IPS-18a (cell line): ENCODE results near the gene ACOX3.
"Not testable (repeated sequence)": the region's sequence is repeated elsewhere in the genome, so short reads cannot be mapped to it uniquely, and the experiment has no call there.

Source experiments
- H3K27ac ChIP-seq: one replicate; pipeline ENCODE4 v1.5.1; 2013; ENCODE audit warnings: low read length
- H3K27me3 ChIP-seq: one replicate; pipeline ENCODE4 v1.6.1; 2013; ENCODE audit warnings: mild to moderate bottlenecking, low read length; ENCODE audit not compliant: control insufficient read depth, insufficient read depth
- H3K36me3 ChIP-seq: one replicate; pipeline ENCODE4 v1.6.1; 2013; ENCODE audit warnings: low read depth, low read length; ENCODE audit not compliant: control insufficient read depth
- H3K4me1 ChIP-seq: one replicate; pipeline ENCODE4 v1.6.1; 2013; ENCODE audit warnings: low read depth, low read length; ENCODE audit not compliant: control insufficient read depth
- H3K4me3 ChIP-seq: one replicate; pipeline ENCODE4 v1.5.1; 2013; ENCODE audit warnings: low read length
- H3K9ac ChIP-seq: one replicate; pipeline ENCODE4 v1.6.1; 2013; ENCODE audit warnings: mild to moderate bottlenecking, low read length, moderate library complexity
- H3K9me3 ChIP-seq: one replicate; pipeline ENCODE4 v1.6.1; 2013; ENCODE audit warnings: low read depth, low read length; ENCODE audit not compliant: control insufficient read depth

The ACOX3 gene

DNA sequence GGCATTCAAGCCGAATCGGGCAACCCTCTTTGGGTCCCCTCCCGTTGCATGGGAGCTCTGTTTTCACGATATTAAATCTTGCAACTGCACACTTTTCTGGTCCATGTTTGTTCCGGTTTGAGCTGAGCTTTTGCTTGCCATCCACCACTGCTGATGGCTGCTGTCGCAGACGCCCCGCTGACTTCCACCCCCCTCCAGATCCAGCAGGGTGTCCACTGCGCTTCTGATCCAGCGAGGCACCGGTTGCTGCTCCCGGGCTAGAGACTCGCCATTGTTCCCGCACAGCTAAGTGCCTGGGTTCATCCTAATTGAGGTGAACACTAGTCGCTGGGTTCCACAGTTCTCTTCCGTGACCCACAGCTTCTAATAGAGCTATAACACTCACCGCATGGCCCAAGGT lies 13.3 kb downstream of the ACOX3 start:
- peak overlapping the region; percentile 82 for H3K4me3 ChIP-seq
- no peak overlapping the region for H3K9ac ChIP-seq

DNA sequence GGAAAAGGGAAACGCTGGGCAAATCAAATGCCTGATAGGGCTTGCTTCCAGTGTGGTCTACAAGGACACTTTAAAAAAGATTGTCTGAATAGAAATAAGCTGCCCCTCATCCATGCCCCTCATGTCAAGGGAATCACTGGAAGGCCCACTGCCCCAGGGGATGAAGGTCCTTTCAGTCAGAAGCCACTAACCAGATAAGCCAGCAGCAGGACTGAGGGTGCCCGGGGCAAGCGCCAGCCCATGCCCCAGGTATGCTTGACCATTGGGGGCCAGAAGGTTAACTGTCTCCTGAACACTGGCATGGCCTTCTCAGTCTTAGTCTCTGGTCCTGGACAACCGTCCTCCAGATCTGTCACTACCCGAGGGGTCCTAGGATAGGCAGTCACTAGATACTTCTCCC lies 17.7 kb downstream of the ACOX3 start:
- Histone ChIP-seq H3K4me3 (no peak overlapping the region), H3K36me3 (no peaks in the 10 kb centered on the region), H3K27me3 (no peaks in the 10 kb centered on the region), H3K9me3 (no peaks in the 10 kb centered on the region), H3K9ac (no peak overlapping the region), H3K27ac (no peak overlapping the region), H3K4me1 (no peaks in the 10 kb centered on the region)

More for the DNA sequence above, 13.3 kb downstream of the ACOX3 start:
- Histone ChIP-seq H3K9me3 (no peaks in the 10 kb centered on the region), H3K27ac (no peak overlapping the region), H3K4me1 (no peaks in the 10 kb centered on the region), H3K36me3 (no peaks in the 10 kb centered on the region), H3K27me3 (no peaks in the 10 kb centered on the region)

DNA sequence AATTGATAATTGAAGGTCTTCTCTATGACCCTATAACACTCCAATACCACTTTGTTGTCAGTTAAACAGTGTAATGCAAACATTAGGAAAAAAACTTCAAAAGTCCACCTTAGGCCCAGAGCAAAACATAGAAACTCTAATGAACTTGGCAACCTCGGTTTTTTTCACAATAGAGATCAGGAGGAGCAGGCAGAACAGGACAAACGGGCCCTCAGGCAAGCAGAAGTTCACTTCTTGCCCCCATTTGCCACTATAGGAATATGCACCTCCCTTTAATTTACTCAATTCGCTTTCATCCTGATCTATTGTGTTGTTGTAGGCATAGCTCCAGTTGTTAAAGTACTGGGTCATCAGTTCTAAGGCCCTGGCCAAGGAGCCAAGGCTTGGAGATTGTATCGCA lies 18.2 kb downstream of the ACOX3 start:
- Histone ChIP-seq H3K4me1 (no peaks in the 10 kb centered on the region), H3K36me3 (no peaks in the 10 kb centered on the region), H3K27me3 (no peaks in the 10 kb centered on the region), H3K4me3 (no peak overlapping the region), H3K27ac (no peak overlapping the region), H3K9me3 (no peaks in the 10 kb centered on the region), H3K9ac (no peak overlapping the region)

DNA sequence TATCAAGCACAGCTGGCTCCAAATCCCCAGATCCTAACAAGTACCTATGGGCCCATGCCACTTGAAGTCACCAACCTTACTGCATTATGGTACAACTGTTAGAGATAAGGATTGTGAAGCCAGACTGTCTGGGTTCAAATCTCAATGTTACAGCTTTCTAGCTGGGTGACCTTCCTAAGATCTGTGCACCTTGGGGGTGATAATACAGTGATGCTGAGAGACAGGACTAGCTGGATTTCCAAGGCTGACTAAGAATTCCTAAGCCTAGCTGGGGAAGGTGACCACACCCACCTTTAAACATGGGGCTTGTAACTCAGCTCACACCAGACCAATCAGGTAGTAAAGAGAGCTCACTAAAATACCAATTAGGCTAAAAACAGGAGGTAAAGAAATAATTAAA lies 20.4 kb downstream of the ACOX3 start:
- not testable (repeated sequence) for H3K36me3 ChIP-seq, H3K4me3 ChIP-seq, H3K4me1 ChIP-seq, H3K27ac ChIP-seq, H3K9me3 ChIP-seq, H3K9ac ChIP-seq, H3K27me3 ChIP-seq

DNA sequence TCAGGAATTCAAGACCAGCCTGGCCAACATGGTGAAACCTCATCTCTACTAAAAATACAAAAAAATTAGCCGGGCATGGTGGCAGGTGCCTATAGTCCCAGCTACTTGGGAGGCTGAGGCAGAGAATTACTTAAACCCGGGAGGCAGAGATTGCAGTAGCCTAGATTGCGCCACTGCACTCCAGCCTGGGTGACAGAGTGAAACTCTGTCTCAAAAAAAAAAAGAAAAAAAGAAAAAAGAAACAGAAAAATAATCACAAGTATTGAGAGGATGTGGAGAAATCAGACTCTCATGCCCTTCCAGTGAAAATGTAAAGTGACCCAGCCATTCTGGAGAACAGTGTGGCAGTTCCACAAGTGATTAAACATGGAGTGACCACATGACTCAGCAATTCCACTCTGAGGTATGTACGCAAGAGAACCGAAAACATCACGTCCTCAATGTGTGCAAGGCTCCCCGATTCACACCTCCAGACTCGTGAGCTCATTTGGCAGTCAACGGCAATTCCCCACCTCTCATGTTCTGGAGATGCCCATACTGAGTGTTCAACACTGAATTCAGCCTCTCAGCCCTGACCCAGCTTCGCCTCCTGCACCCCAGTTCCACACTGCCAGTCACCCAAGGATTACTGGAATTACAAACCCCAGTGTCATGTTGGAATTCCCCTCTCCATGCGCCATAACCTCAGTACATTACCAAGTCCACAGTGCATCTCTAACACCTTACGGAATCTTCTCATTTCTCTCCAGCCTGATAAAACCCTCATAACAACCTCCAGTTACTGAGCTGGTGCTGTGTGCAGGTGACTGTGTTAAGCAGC lies 21.1 kb downstream of the ACOX3 start:
- H3K9me3 ChIP-seq = no peaks in the 10 kb centered on the region

DNA sequence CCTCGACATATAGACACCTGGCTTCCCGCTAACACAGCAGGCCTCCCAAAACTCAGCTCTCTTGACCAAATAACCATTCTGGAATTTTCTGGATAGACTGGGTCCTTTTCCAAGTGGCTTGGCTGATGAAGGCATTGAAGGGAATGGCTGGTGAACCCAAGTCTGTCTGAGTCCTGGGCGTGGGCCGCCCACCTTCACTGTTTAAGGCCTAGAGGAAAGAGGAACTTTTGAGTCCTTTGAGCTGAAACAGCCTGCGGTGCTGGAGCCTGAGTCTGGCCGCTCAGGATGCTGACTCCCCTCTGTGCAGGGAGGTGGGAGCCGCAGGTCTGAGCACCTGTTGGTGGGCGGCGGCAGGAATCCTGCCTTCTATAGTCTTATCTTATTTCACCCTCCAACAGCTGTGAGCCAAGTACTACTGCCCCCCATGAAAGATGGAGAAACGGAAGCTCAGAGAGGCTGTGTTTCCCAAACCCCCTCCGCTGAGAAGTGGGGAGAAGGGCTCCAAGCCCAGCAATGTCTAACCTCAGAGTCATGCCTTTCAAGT lies 23.4 kb downstream of the ACOX3 start:
- Histone ChIP-seq H3K4me3 (no peak overlapping the region), H3K4me1 (no peaks in the 10 kb centered on the region), H3K27ac (no peak overlapping the region), H3K36me3 (no peaks in the 10 kb centered on the region), H3K9ac (no peak overlapping the region), H3K9me3 (no peaks in the 10 kb centered on the region), H3K27me3 (no peaks in the 10 kb centered on the region)

More for the DNA sequence above, 21.1 kb downstream of the ACOX3 start:
- Histone ChIP-seq H3K4me3 (no peak overlapping the region), H3K36me3 (no peaks in the 10 kb centered on the region), H3K9ac (no peak overlapping the region), H3K4me1 (no peaks in the 10 kb centered on the region), H3K27ac (no peak overlapping the region), H3K27me3 (no peaks in the 10 kb centered on the region)

DNA sequence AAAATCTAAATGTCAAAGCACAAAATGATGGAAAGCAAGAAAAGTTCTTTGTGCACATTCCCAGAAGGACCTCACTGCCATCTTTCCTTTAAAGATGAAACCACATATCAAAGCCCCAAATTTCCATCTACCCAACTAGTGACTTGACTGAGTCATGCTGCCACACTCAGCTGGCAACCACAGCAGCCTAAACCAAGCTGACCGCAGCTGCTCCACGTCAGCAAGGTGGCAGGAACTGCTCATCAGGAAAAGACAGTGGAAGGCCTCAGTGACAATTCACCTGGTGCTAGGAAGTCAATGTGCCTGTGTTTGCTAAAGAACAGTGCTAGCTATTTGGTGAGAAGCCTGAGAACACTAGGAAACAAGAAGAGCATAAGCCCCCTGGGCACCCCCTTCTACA lies 26.1 kb downstream of the ACOX3 start:
- H3K4me1 ChIP-seq = peaks cover 5% of the 10 kb centered on the region
- H3K27me3 ChIP-seq = no peaks in the 10 kb centered on the region
- H3K9ac ChIP-seq = no peak overlapping the region
- no peak overlapping the region for H3K27ac ChIP-seq
- H3K4me3 ChIP-seq = no peak overlapping the region
- no peaks in the 10 kb centered on the region for H3K9me3 ChIP-seq
- H3K36me3 ChIP-seq = no peaks in the 10 kb centered on the region

DNA sequence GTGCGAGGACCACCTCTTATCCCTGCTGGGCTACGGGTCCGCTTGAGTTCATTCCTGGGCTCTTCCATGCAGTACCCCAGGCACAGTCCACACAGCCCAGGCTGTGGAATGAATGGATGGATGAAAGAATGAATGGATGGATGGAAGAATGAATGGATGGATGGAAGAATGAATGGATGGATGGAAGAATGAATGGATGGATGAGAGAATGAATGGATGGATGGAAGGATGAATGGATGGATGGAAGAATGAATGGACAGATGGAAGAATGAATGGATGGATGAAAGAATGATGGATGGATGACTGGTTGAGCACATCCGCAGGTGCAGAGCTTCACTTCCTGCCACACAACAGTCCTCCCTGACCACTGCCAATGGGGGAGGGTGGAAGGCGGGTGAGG lies 28.2 kb downstream of the ACOX3 start:
- Histone ChIP-seq H3K9me3 (no peaks in the 10 kb centered on the region), H3K27me3 (no peaks in the 10 kb centered on the region), H3K4me3 (no peak overlapping the region), H3K9ac (no peak overlapping the region), H3K36me3 (no peaks in the 10 kb centered on the region), H3K27ac (no peak overlapping the region), H3K4me1 (peaks cover 5% of the 10 kb centered on the region)

DNA sequence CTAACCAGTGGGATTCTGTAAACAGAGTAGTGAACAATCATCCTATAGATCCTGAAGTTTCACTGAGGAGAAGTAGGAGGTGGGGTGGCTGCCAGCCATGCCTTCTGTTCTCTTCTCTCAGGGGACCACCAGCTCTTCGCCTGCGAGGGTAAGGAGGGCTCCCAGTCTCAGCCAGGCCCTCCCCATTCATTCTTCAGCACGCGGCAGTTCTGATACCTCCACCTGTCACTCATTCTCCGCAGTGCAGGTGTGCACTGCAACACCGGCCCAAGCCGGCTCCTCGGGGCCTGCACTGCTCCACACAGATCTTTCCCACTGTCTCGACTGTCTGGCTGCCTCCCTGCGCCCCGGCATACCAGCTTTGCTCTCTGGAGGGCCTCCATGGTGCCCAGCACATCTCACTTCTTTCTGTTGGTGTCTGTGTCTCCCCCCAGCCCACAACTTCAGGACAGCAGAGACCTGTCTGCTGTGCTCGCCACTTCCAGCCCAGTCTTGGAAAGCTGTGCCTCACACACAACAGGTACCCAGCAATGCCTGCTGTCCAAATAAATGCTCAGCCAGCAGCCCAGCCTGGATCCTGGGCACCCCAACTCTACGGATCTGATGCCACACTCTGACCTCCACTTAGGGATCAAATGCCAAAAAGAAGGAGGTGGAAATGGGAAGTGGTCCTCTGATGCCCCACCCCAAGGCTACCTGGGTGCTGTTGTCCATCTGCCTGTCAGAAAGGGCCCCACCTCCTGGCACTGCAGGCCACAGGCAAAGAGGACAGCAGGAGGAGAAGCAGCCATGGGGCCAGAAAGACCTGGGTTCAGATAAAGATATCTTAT lies 29.0 kb downstream of the ACOX3 start:
- H3K4me3 ChIP-seq = no peak overlapping the region
- no peaks in the 10 kb centered on the region for H3K9me3 ChIP-seq
- H3K9ac ChIP-seq = no peak overlapping the region
- no peaks in the 10 kb centered on the region for H3K27me3 ChIP-seq
- peaks cover 5% of the 10 kb centered on the region for H3K4me1 ChIP-seq
- H3K36me3 ChIP-seq = no peaks in the 10 kb centered on the region
- H3K27ac ChIP-seq = no peak overlapping the region

DNA sequence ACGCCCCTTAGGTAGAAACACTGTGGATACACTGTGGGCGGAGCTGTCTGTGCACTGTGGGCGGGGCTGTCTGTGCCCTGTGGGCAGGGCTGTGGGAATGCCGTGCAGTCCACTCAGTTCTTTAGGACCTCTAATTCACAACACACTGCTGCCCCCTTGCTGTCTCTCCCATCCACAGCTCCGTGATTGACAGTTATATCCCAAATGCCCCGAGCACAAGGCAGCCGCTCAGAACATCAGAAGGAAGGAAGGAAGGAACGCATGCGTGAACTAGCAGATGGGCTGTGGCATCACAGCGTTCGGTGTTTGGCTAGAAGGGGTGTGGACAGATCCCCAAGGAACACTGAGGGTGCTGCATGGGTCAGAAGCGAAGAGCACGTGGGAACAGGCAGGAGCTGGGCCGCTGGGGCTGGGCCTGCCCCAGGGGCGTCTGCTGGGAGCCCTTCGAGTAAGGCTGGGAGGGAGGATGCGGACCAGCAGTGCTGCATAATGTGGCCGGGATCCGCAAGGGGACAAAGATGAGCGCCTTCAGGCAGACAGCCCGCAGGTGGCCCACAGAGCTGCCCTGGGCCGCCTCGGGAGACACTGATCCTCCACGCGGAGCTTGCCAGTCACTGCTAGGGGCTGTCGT lies 29.8 kb downstream of the ACOX3 start:
- Histone ChIP-seq H3K36me3 (no peaks in the 10 kb centered on the region), H3K4me3 (no peak overlapping the region), H3K9me3 (no peaks in the 10 kb centered on the region), H3K27me3 (no peaks in the 10 kb centered on the region), H3K27ac (no peak overlapping the region), H3K4me1 (peaks cover 5% of the 10 kb centered on the region), H3K9ac (no peak overlapping the region)

DNA sequence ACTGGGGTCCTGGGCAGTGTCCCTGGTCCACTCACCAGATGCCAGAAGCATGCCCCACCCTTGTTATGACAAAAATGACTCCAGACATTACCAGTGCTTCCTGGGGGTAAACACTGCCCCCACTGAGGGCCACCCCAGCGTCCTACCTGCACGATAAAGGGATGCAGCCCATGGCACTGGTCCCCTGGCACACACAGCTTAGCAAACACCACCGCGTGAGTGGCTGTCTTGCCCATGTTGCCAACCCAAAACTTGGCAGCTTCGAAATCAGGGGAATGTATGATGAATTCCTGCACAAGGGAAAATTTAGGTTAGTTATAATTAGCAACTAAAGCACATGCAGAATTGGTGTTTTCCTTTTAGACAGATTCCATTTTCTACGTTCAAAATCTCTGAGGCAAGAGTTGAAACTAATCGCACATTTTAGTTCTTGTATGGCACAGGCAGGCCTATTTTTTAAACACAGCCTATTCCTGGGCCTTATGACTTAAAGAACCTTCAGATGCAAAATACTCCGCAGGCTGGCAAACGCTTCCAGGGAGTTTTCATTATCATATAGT lies 30.4 kb downstream of the ACOX3 start:
- Histone ChIP-seq H3K36me3 (no peaks in the 10 kb centered on the region), H3K4me1 (peaks cover 5% of the 10 kb centered on the region), H3K27ac (no peak overlapping the region), H3K4me3 (no peak overlapping the region), H3K9me3 (no peaks in the 10 kb centered on the region), H3K27me3 (no peaks in the 10 kb centered on the region), H3K9ac (no peak overlapping the region)
